ENCODE measurements around the gene DYSF. TPM values are rescaled to one million over a fixed set of nuclear protein-coding genes. Genes with fewer than 3 reads are reported as not detected.

Gene DYSF
- total RNA-seq, 1 donor = 0.18 TPM

DNA sequence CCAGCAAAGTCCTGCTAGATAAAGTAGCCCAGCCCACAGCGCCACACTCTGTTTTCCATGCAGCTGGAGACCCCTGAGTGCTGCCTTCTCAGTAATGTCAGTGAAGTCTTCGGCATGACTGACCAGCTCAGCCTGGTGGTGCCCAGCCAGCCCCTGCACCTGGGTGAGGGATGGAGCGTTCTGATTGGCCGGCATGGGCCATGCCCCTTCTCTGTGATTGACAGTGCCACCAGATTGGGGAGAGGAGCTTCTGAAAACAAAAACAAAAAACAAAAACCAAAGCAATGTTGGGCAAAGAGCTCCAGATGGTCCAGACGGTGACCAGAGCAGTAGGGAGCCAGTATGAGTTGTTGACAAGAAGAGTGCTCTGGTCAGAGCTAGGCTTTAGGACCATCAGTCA is 122.6 kb downstream of the DYSF start:
- H3K4me3 ChIP-seq (ENCODE audit: low read depth, low read length) = no peak overlapping the region
- DNase-seq (ENCODE audit: low read depth) = no peak
- TF ChIP-seq, protein P1, sequence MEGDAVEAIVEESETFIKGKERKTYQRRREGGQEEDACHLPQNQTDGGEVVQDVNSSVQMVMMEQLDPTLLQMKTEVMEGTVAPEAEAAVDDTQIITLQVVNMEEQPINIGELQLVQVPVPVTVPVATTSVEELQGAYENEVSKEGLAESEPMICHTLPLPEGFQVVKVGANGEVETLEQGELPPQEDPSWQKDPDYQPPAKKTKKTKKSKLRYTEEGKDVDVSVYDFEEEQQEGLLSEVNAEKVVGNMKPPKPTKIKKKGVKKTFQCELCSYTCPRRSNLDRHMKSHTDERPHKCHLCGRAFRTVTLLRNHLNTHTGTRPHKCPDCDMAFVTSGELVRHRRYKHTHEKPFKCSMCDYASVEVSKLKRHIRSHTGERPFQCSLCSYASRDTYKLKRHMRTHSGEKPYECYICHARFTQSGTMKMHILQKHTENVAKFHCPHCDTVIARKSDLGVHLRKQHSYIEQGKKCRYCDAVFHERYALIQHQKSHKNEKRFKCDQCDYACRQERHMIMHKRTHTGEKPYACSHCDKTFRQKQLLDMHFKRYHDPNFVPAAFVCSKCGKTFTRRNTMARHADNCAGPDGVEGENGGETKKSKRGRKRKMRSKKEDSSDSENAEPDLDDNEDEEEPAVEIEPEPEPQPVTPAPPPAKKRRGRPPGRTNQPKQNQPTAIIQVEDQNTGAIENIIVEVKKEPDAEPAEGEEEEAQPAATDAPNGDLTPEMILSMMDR (IDR thresholded peaks at IDR 0.05; ENCODE audit: insufficient read depth, low read length) = no peak

DNA sequence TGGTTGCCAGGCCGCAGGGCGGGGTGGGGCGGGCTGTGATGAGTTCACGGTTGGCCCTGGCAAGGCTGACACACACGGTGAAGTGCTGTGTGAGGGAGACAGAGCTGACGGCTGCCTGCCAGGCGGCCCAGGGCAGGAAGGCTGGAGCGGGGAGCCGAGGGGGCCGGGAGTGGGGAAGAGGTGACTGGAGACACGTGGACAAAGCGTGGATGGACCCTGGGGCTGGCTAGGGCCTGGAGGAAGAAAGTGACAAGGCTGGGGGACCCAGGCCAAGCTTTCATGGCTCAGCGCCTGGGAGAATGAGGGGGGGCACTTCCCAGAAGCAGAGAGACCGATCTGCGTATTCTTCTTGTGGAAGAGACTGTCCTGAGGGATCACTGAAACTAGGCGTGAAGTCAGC is 123.2 kb downstream of the DYSF start:
- H3K4me3 ChIP-seq (ENCODE audit: low read depth, low read length) = no peak overlapping the region
- TF ChIP-seq, protein P1 (IDR thresholded peaks at IDR 0.05; ENCODE audit: insufficient read depth, low read length) = no peak
- DNase-seq (ENCODE audit: low read depth) = no peak

DNA sequence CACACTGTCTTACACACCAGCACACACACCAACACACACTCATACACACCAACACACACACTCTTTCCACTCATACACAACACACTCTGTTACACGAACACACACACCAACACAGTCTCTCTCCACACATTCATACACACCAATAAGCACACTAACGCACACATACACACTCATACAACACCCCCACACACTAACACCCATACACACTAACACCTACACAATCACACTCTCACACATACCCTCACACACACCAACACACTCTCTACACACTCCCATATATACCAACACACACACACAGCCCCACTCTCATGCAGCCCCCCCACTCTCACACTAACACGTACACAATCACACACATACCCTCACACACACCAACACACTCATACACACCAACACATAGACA is 123.8 kb downstream of the DYSF start:
- TF ChIP-seq, protein P1 (IDR thresholded peaks at IDR 0.05; ENCODE audit: insufficient read depth, low read length) = no peak
- no peak overlapping the region for H3K4me3 ChIP-seq (ENCODE audit: low read depth, low read length)
- no peak for DNase-seq (ENCODE audit: low read depth)

DNA sequence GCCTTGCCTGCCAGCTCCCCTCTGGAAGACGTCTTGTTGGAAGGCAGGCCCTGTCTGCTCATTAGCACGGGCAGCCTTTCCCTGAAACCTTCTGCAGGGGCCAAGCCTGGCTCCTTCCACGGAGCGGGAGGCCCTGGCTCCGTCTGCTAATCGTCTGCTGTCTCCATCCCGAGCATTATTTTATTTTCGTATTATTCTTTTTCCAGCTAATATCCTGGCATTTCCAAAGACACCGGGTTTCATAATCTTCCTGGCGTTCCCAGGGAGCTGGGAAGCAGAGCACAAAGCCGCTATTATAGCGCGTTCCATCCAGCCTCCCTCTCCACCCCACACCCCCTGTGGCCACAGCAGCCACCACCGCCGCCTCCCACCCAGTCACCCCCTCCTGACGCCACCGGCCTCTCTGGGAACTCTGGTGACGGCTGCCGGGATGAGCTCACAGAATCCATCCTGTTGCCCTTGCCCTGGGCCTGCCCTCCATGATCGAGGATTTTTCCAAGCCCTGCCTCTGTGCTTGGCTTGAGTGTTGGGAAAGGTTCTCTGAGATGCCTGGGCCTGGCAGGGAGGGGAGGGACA is 125.5 kb downstream of the DYSF start:
- DNase-seq (ENCODE audit: low read depth) = peak; percentile 44
- TF ChIP-seq, protein P1 (IDR thresholded peaks at IDR 0.05; ENCODE audit: insufficient read depth, low read length) = no peak
- H3K4me3 ChIP-seq (ENCODE audit: low read depth, low read length) = peak overlapping the region; percentile 22

DNA sequence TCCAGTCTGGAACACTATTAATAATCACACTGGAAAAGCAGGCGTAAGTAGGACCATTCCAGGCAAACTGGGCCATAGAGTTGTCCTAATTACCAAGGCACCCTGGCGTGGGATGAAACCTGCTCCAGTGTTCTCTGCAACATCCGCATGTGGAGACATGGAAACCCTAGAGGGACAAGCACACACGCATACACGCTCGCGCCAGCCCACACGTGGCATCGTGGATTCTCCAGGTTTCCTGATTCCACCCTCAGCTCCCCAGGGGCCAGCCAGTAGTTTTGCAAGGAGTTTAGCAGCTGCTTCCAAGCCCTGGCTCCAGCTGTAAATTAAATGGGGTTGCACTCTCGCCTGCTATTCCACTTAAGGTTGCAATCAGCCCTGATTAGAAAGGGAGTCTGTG is 127.7 kb downstream of the DYSF start:
- no peak overlapping the region for H3K4me3 ChIP-seq (ENCODE audit: low read depth, low read length)
- DNase-seq (ENCODE audit: low read depth) = peak; percentile 24
- TF ChIP-seq, protein P1 (IDR thresholded peaks at IDR 0.05; ENCODE audit: insufficient read depth, low read length) = no peak

DNA sequence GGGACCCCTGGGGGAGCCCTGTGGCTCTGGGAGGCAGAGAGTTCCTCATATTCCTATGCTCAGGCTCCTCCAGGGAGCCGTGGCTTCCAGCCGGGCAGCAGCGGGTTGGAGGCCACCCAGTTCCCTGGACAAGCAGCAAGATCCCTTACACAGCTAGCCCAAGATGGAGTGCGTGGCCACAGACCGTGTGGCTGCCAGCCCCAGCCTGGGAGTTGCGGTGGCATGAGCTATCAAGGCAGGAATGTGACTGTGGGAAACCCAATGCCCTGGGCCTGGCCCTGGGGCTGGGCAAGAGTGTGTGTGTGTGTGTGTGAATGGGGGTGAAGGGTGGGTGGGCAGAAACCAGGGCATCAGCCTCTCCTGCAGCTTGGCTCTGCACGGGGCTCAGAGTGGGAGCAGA is 130.5 kb downstream of the DYSF start:
- no peak for DNase-seq (ENCODE audit: low read depth)
- H3K4me3 ChIP-seq (ENCODE audit: low read depth, low read length) = no peak overlapping the region
- TF ChIP-seq, protein P1 (IDR thresholded peaks at IDR 0.05; ENCODE audit: insufficient read depth, low read length) = no peak

DNA sequence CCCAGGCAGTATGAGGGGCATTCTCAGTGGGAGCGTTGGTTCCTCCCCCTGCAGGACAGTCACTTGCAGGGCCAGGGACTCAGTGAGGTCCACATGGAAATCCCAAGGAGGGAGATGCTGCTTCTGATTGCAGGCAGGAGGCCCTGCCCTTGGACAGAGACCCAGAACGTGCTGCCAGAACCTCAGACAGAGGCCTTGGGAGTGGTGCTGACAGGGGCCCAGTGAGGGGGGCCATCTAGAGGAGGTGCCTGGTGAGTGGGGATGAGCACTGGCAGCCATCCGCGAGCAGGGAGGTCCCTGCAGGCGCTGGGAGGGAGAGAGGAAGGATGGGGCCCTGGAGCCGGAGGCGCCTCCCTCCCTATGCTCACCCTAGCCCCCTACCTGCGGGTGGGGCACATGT is 133.1 kb downstream of the DYSF start:
- TF ChIP-seq, protein P1 (IDR thresholded peaks at IDR 0.05; ENCODE audit: insufficient read depth, low read length) = no peak
- no peak for DNase-seq (ENCODE audit: low read depth)
- no peak overlapping the region for H3K4me3 ChIP-seq (ENCODE audit: low read depth, low read length)

All from fibroblast of the aortic adventitia (primary cell).